GM18517 (cell line): ENCODE results near the gene SETD4.

ENCODE experiments used
- ATAC-seq: cut with Tn5 transposase; IDR thresholded peaks from one replicate; pipeline ENCODE4 v1.9.1; 2021; ENCODE audit warnings: mild to moderate bottlenecking, moderate library complexity; ENCODE audit not compliant: unreplicated experiment

SETD4 gene

DNA sequence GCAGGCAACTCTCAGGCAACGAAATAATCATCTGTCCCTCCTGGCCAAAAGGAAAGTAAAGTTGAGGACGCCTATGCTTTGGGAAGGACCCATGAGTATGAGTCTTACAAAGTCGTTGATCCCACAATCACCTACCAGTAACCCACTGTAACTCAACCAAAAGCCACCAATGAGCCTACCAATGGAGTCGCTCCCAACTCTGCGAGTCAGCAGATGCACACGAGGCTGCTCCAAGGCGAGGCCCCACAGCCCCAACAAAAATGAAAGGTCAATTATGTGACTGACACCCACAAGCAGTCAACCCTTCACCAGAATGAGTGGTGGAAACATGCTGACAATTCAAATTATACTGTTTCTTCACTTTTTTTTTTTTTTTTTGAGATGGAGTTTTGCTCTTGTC lies 12.0 kb downstream of the SETD4 start:
- no peak for ATAC-seq

DNA sequence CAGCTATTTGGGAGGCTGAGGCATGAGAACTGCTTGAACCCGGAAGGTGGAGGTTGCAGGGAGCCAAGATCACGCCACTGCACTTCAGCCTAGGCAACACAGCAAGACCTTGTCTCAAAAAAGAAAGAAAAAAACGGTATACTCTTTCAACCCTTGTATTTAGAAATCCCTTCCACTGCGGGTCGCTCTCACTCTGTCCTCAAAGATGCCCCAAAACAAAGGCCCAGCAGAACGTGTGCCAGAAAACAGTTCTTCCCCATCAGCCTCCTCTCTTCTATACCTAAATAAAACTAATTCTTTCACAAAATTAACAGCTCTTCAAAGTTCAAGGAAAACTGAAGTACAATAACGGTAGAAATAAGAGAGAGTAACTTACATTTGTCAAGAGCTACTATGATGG lies 13.2 kb downstream of the SETD4 start:
- ATAC-seq: no peak

DNA sequence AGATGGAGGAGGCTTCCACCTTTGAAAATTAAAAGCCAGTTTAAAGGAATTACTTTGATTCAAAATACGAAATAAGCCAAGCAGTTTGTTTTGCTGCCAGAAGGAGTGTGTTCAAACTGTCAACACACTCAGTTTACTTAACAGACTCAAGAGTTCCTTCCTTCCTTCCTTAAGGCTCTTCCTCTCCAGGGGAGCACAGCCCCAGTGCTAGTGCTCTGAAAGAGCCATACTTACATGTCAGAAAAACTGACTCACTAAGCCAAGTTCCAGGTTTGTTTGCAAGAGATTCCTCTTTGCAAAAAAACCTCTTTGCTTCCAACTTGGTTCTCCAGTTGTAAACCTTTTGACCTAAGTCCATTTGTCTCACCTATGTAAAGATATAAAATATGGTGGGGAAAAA lies 14.3 kb downstream of the SETD4 start:
- ATAC-seq: no peak

- no peak for ATAC-seq
These were observed 16.3 kb downstream of the SETD4 start for GRCh38 chr21:36044056-36044455.

GRCh38 chr21:36041910-36042309 lies 18.4 kb downstream of the SETD4 start:
- ATAC-seq: no peak

GRCh38 chr21:36040389-36040788 lies 19.9 kb downstream of the SETD4 start:
- no peak for ATAC-seq

- ATAC-seq: no peak
These were observed 20.5 kb downstream of the SETD4 start for GRCh38 chr21:36039861-36040260.

DNA sequence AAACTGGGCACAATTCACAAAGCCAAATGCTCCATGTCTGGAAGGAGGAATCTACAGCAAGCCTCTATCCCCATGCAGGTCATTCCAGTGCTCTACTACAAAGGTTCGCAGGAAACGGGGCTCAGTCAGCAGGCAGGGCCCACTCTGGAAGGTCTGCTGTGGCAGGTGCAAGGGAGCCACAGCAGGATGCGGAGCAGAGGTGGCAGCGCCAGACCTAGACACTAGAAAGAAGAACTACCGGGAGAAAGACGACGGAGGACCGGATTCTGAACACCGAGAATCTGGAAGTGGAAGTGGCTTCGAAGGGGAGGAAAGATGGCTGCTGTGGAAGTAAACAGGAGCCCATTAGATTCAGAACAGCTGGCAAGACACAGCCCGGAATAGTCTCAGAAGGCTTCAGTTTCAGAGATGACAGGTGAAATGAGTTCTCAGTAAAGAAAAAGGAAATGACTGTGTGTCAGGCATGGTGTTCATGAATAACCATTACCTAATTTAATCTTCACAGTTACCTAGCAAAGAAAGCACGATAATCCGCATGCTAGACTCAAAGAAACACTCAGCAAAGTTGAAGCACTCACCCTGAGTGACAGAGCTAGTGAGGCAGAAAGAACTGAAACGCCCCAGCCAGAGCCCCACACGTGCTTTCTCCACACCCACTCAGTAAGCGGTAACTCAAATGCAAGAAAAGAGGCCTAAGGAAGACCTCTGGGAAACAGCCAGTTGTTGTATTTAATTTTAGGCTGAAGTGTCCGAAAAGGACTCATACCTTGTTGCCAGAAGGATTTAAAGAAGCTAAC lies 21.4 kb downstream of the SETD4 start:
- ATAC-seq: no peak

DNA sequence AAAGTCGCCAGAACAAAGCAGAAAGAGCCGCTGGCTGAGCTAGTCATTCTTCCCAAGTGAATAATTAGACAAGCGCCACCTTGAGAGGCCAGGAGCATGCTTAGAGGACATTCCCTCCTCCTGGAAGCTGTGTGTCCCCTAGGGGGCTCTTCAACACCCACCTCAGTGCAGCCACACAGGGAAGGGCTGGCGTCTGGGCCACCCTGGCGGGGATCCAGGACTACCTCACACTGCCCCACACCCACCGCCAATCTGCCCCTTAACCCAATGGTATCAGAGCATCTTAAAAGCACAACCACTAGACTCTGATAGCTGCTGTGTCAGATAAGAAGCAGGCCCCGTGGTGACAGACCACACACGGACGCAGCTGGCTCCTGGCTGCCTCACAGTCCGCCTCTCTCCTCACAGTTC lies 24.9 kb downstream of the SETD4 start:
- ATAC-seq: no peak

GRCh38 chr21:36034211-36034913 lies 26.0 kb downstream of the SETD4 start:
- no peak for ATAC-seq

DNA sequence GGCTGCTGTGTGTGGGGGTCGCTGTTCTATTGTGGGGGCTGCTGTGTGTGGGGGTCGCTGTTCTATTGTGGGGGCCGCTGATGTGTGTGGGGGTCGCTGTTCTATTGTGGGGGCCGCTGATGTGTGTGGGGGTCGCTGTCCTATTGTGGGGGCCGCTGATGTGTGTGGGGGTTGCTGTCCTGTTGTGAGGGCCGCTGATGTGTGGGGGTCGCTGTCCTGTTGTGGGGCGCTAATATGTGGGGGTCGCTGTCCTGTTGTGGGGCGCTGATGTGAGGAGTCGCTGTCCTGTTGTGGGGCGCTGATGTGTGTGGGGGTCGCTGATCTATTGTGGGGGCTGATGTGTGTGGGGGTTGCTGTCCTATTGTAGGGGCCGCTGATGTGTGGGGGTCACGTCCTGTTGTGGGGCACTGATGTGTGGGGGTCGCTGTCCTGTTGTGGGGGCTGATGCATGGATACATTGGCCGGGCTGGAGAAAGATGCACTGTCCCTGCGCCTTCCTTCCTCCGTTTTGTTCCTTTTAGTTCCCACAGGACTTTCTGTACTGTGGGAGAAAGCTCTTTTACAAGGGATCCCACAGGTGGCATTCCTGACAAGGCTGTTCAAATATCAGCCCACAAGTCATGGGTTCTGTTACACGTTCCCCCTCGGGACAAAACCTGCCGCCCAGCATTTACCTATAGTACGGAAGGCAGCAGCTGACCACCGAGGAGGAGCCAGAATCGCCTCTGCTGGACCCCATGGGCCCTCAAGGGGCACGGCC lies 27.5 kb downstream of the SETD4 start:
- ATAC-seq: no peak

DNA sequence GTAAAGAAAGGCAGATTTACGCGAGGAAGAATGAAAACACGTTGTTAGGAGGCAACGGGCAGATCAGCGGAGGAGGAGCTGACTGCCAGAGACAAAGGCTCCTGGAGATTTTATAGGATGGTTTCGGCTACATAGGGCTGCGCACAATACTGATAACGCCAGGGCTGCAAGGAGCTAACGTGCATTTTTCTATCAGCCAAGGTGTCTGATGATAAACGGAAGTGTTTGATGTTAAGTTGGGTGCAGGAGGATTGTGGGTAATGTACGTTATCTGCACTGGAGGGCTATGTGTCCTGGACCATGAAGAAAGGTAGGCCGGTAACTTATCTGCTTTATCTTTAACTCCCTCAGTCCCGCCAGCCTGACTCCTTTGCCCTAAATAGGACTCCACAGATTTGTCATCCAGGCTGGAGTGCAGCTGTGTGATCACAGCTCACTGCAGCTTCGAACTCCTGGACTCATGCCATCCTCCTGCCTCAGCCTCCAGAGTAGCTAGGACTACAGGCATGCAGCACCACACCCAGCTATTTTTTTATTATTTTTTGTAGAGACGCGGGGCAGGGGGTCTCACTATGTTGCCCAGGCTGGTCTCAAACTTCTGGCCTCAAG lies 29.6 kb downstream of the SETD4 start:
- no peak for ATAC-seq

- ATAC-seq: no peak
These were observed 31.0 kb downstream of the SETD4 start for GRCh38 chr21:36029309-36029708.

GRCh38 chr21:36028127-36029069 lies 31.9 kb downstream of the SETD4 start:
- no peak for ATAC-seq

- no peak for ATAC-seq
These were observed 33.0 kb downstream of the SETD4 start for GRCh38 chr21:36027347-36027746.

GRCh38 chr21:36024782-36025181 lies 35.5 kb downstream of the SETD4 start:
- ATAC-seq: no peak

DNA sequence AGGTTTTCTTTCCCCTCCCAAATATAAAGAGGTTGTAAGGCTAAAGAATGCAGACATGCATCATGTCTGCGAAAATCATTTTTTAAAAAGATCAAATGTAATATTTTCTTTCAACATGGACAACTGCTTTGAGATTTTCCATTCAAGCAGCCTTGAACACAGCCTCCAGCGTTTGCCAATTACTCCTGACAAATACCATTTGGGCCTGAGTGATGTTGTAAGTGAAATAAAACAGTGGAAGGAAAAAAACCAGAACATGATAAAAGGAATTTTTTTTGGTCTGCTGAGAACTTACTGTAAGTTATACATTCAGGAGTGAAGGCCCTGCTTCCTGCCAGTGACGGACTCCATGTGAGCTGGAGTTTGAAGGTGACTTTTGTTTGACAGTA lies 37.2 kb downstream of the SETD4 start:
- no peak for ATAC-seq

DNA sequence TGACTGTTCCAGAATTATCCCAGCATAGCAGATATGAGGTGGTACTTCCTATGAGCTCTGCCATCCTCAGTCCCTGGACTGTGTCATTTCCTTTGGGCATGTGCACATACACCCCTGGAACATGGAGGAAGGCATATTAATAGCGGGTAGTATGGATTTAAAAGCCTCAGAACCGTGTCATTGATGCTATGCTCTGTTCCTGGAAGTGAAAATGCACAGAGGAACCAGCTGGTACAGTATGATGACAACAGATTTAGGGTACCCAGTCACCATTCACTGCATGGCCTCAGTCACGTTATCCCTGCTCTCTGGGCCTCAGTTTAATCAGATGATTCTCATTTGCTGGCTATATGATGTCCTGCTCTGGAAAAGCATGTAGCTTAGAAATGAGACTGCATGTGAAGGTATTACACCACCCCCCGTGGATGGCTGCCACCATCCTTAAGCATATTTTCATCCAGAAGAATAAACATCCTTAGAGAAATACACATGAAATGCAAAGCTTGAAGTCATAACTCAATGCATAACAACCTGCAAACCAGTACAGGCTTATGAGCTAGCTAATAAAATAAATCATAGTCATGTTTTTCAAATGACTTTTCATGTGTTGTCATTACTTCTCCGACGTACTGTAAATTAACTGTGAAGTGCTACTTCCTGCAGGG lies 37.8 kb downstream of the SETD4 start:
- no peak for ATAC-seq

DNA sequence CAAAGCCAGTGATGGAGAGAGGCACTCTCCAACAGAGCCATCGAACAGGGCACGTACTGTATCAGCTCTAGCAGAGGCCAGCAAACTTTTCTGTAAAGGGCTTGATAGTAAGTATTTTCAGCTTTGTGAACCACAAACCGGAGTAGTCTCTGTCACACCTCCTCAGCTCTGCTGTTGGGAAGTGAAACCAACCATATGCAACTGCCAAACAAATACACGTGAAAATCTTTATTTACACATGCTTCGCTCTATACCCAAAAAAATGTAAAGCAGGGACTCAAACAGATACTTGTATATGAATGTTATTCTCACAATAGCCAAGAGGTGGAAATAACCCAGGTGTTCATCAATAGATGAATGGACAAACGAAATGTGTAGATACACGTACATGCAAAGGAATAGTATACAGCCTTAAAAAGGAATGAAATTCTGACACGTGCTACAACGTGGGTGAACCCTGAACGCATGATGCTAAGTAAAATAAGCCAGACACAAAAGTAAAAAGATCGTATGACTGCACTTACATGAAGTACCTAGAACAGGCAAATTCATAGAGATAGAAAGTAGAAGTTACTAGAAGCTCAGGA lies 39.0 kb downstream of the SETD4 start:
- ATAC-seq: peak; percentile 69
